Tibial nerve (tissue), 3 donors: Measurements from ENCODE around the gene EXD2.

Source experiments
- CTCF ChIP-seq, 5 experiments: fragments of 200-600 bp in 3 of 5; fragments of 450-650 bp in 2 of 5; sonication (generic) in 3 of 5; IDR thresholded peaks; one replicate each; pipeline ENCODE4 v1.5.1; 2016 to 2019; ENCODE audit warnings: antibody characterized with exemption in 5 of 5, mild to moderate bottlenecking in 3 of 5, moderate library complexity in 2 of 5
- POLR2A ChIP-seq, 2 donors: fragments of 450-650 bp; IDR thresholded peaks; one replicate each; pipeline ENCODE4 v1.6.1; 2017; ENCODE audit warnings: antibody characterized with exemption in 2 of 2, mild to moderate bottlenecking in 2 of 2, moderate library complexity in 2 of 2

GRCh38 chr14:69207435-69208041, 16.2 kb downstream of the EXD2 start:
- no peak for TF ChIP-seq POLR2A (IDR thresholded peaks at IDR 0.05)
- no peak for TF ChIP-seq CTCF (IDR thresholded peaks at IDR 0.05)
